ENCODE measurements around the gene ATP8B3. TPM values are rescaled to one million over a fixed set of nuclear protein-coding genes. Genes with fewer than 3 reads are reported as not detected.

Gene ATP8B3
- total RNA-seq, result 0.97 and 1.1 TPM in 2 replicates

GRCh38 chr19:1811942-1812425, at the start of gene ATP8B3:
Gene ATP8B3 (minus strand): TSS chr19:1812276. CDS start chr19:1811736, 540 bp downstream.

GRCh38 chr19:1848399-1849131, 36.5 kb upstream of the ATP8B3 start, which contains the start of gene REXO1:
Gene REXO1 (minus strand): TSS chr19:1848483. CDS start chr19:1848358, 125 bp downstream.

GRCh38 chr19:1752757-1753728, 59.0 kb downstream of the ATP8B3 start, which contains the start of gene ONECUT3:
Gene ONECUT3 (plus strand): TSS chr19:1753506. CDS start chr19:1753663, 157 bp downstream.

Other genes with a start within 250 kb of the ATP8B3 start
- 29.8 and 33.4 TPM in 2 replicates for gene MEX3D, start 244.0 kb downstream of the ATP8B3 start, total RNA-seq
- gene MBD3, start 219.4 kb downstream of the ATP8B3 start, total RNA-seq, result 56.5 and 99.6 TPM in 2 replicates
- 84.1 and 89.7 TPM in 2 replicates for gene UQCR11, start 206.8 kb downstream of the ATP8B3 start, total RNA-seq
- gene TCF3, start 159.7 kb downstream of the ATP8B3 start, total RNA-seq, result 55.4 and 77.9 TPM in 2 replicates
- not detected in 2 replicates for gene ONECUT3, start 58.8 kb downstream of the ATP8B3 start, total RNA-seq
- 6.9 and 10.0 TPM in 2 replicates for gene REXO1, start 36.2 kb upstream of the ATP8B3 start, total RNA-seq
- gene KLF16, start 51.3 kb upstream of the ATP8B3 start, total RNA-seq, result 11.8 and 16.8 TPM in 2 replicates
- 159 and 164 TPM in 2 replicates for gene ABHD17A, start 73.2 kb upstream of the ATP8B3 start, total RNA-seq
- gene ADAT3, start 93.1 kb upstream of the ATP8B3 start, total RNA-seq, result 4.0 and 4.9 TPM in 2 replicates
- gene SCAMP4, start 93.1 kb upstream of the ATP8B3 start, total RNA-seq, result 87.3 and 162 TPM in 2 replicates
- gene CSNK1G2, start 128.9 kb upstream of the ATP8B3 start, total RNA-seq, result 50.4 and 68.5 TPM in 2 replicates
- 76.9 and 79.4 TPM in 2 replicates for gene BTBD2, start 203.4 kb upstream of the ATP8B3 start, total RNA-seq
- gene MKNK2, start 239.0 kb upstream of the ATP8B3 start, total RNA-seq, result 105 and 169 TPM in 2 replicates

Measured in cardiac atrium fibroblast (primary cell).